Muscle of leg (tissue), 11 donors: ENCODE results near the gene GFPT2. TPM values are rescaled to one million over a fixed set of nuclear protein-coding genes. Genes with fewer than 3 reads are reported as not detected.

Source experiments
- DNase-seq: peaks from one replicate; pipeline ENCODE4 v3.0.0; 2013
- H3K27ac ChIP-seq: one replicate; pipeline ENCODE4 v1.5.1; 2013; ENCODE audit warnings: mild to moderate bottlenecking, low read length, control low read depth
- H3K27me3 ChIP-seq: one replicate; pipeline ENCODE4 v1.6.1; 2013; ENCODE audit warnings: low read length; ENCODE audit not compliant: control insufficient read depth, insufficient read depth
- H3K36me3 ChIP-seq: one replicate; pipeline ENCODE4 v1.6.1; 2013; ENCODE audit warnings: low read length; ENCODE audit not compliant: control insufficient read depth, insufficient read depth
- H3K4me1 ChIP-seq: one replicate; pipeline ENCODE4 v1.6.1; 2013; ENCODE audit warnings: low read length; ENCODE audit not compliant: control insufficient read depth, insufficient read depth
- H3K4me3 ChIP-seq: one replicate; pipeline ENCODE4 v1.5.1; 2013; ENCODE audit warnings: low read length, control low read depth
- H3K9me3 ChIP-seq: replicated peaks from 2 replicates; pipeline ENCODE4 v1.6.1; 2013; ENCODE audit warnings: low read depth, low read length; ENCODE audit not compliant: control insufficient read depth
- WGBS: methylation state at CpG from one replicate; pipeline ENCODE4 v1.1.5; 2013; ENCODE audit warnings: missing lambda C conversion rate; ENCODE audit not compliant: insufficient coverage; 5-methylcytosine and 5-hydroxymethylcytosine counted together
- polyA plus RNA-seq, 8 donors: library from polyadenylated mRNA; unstranded; fragments of 120-200 nt; gene quantifications; one replicate each; pipeline versions ENCODE4 v1.2.1 to v1.2.3, GENCODE V29; 2013; ENCODE audit warnings: inconsistent platforms in 1 of 8, low replicate concordance in 1 of 8; ENCODE audit not compliant: insufficient read length in 8 of 8, insufficient read depth in 1 of 8
- total RNA-seq: library from RNA; stranded (reverse); fragments of 120-200 nt; gene quantifications from one replicate; pipeline ENCODE4 v1.2.4, GENCODE V29; 2013

The GFPT2 gene
- total and polyA plus RNA-seq, 9 donors = 7.0 to 12.2 (median 10.4) TPM

DNA sequence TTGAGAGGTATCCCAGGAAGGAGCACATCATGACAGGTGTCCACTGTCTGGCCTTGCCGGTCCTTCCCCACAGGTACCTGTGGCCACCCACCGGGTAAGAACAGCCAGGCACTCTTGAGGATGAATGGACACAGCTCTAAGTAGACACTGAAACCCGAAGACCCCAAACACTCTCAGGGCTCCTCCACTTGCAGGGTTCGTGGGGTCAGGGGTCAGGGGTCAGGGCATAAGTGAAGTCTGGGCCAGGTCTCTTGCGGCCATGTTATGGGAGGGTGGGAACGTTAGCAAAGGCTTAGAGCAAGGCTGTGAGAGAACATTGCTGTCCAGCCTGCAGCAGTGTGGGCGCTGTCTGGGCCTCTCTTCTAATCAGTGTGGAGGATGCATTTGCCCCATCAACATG lies 101.2 kb downstream of the GFPT2 start:
- Histone ChIP-seq H3K9me3 (peaks cover 46% of the 10 kb centered on the region), H3K27ac (no peak overlapping the region), H3K4me1 (no peaks in the 10 kb centered on the region), H3K36me3 (peaks cover 38% of the 10 kb centered on the region), H3K27me3 (no peaks in the 10 kb centered on the region), H3K4me3 (no peak overlapping the region)
- no peak for DNase-seq
- 87% methylated on average over 4 of the region's 7 CpGs for WGBS

DNA sequence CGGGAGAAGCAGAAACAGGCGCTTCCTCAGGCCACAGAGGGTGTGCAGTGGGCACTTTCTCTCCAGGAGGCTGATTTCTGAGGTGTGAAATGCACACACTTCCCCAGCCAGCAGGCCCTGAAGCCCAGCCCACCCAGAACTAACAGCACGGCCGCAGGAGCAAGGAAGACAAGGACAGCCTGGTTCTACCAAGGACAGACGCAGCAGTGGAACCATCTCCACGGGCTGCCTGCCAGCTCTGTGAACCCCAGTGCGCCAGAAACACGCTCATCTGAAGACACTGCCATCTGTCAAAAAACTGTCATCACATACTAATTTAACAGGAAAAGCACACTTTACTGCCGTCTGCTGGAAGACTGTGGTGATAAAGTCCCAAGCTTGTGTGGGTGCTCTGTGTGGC lies 102.0 kb downstream of the GFPT2 start:
- Histone ChIP-seq H3K36me3 (peaks cover 34% of the 10 kb centered on the region), H3K9me3 (peaks cover 41% of the 10 kb centered on the region)
- 92% methylated on average over 5 of the region's 9 CpGs for WGBS

More for the DNA sequence above, 102.0 kb downstream of the GFPT2 start:
- DNase-seq = no peak
- H3K27me3 ChIP-seq = no peaks in the 10 kb centered on the region
- no peak overlapping the region for H3K4me3 ChIP-seq
- H3K4me1 ChIP-seq = no peaks in the 10 kb centered on the region
- H3K27ac ChIP-seq = no peak overlapping the region

Other genes starting within 250 kb of the GFPT2 start
- gene RASGEF1C, start 144.1 kb downstream of the GFPT2 start, total RNA-seq = 2.4 TPM
- gene RASGEF1C, start 144.1 kb downstream of the GFPT2 start, polyA plus RNA-seq = 1 to 10 TPM; 2.3 to 5.3 (median 3.5) TPM
- 21.1 TPM for gene MAPK9, start 61.3 kb downstream of the GFPT2 start, total RNA-seq
- gene MAPK9, start 61.3 kb downstream of the GFPT2 start, polyA plus RNA-seq = 10 to 100 TPM; 23.6 to 32.1 (median 29.7) TPM
- 11.7 TPM for gene CNOT6, start 141.0 kb upstream of the GFPT2 start, total RNA-seq
- 10 to 100 TPM; 16.1 to 29.7 (median 23.7) TPM for gene CNOT6, start 141.0 kb upstream of the GFPT2 start, polyA plus RNA-seq
- 1.8 TPM for gene SCGB3A1, start 238.2 kb upstream of the GFPT2 start, total RNA-seq
- gene SCGB3A1, start 238.2 kb upstream of the GFPT2 start, polyA plus RNA-seq = 1 to 10 TPM in 6 of 8 donors, under 1 TPM in 2; 0.56 to 1.7 (median 1.1) TPM